Left hindlimb (tissue), 1 donor: ENCODE measurements around the gene SYT1.
"Not testable (repeated sequence)": the region's sequence is repeated elsewhere in the genome, so short reads cannot be mapped to it uniquely, and the experiment has no call there.

Experiments
- DNase-seq: peaks from one replicate; pipeline ENCODE4 v3.0.0-alpha.2; 2018

The SYT1 gene

DNA sequence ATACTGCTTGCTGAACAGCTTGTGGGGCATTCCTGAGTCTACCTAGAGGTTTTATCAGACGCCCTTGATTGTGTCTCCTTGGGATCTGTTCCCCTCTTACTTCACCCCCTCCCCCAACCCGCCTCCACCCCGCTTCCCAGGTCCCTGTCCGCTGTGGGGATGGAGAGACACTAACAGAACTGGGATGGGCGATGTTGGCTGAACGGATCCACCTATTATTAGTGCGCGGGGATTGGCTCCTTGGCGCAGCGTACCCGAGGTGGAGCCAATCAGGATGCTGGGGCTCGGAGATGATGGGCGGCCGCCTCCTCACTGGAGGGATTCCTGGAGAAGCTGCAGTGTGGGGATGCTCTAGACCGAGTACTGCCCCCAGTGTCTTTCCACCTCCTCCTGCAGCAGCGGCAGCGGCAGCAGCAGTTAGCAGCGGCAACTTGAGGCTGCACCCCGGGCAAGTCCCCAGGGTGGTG lies at the start of gene SYT1:
Gene SYT1, plus strand, starts transcription at position 372 of the 467 bp plus-strand sequence.
- DNase-seq = peak; percentile 68

DNA sequence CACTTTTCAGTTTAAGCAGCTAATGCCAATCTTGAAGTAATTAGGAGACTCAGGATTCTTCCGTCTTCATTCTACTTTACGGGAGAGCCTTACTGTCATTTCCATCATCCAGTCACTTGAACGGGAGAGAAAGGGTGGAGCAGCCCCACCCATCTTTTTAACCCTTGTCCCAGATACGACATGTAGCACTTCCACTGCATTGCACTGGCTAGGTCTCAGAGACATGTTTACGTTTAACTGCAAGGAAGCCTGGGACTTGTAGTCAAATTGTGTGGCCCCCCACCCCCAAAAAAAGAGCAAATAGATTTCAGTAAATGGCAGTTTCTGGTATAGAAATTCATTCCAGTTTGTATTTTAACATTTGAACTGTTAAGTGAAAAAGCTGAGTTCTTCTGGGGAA lies 46.1 kb upstream of the SYT1 start:
- DNase-seq = no peak

DNA sequence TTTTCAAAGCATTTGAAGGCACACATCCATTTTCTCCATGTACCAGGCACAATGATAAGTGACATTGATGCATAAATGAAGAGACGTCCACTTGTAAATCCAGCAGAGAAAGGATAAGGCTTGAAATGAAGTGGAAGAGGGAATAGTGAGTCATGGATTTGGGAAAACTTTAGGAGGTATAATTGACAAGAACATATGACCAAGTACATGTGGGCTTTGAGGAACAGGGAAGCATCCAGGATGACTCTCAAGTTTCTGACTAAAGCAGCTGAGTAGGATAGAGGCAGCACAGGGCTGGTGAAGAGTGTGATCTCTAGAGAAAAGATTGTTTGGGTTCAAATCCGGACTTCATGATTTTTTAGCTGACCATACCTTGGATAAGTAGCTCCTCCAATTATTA lies 43.6 kb upstream of the SYT1 start:
- DNase-seq = no peak

GRCh38 chr12:78824918-78825317 lies 39.7 kb upstream of the SYT1 start:
- no peak for DNase-seq

GRCh38 chr12:78829690-78830089 lies 34.9 kb upstream of the SYT1 start:
- DNase-seq = no peak

DNA sequence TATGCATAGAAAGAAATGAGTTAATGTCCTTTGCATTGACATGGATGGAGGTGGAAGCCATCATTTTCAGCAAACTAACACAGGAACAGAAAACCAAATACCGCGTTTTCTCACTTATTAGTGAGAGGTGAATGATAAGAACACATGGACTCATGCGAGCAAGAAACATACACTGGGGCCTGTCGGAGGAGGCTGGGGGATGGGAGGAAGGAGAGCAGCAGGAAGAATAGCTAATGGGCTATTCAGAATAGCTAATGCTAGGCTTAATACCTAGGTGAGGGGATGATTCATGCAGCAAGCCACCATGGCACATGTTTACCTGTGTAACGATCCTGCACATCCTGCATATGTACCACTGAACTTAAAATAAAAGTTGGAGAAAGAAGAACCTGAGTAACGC lies 29.1 kb upstream of the SYT1 start:
- no peak for DNase-seq

DNA sequence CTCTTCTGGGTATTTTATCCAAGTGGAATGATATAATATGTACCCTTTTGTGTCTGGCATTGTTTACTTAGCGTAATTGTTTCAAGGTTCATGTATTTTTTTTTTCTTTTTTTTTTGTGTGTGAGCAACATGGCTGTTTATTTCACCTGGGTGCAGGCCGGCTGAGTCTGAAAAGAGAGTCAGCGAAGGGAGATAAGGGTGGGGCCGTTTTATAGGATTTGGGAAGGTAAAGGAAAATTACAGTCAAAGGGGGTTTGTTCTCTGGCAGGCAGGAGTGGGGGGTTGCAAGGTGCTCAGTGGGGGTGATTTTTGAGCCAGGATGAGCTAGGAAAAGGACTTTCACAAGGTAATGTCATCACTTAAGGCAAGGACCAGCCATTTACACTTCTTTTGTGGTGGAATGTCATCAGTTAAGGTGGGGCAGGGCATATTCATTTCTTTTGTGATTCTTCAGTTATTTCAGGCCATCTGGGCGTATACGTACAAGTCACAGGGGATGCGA lies 24.0 kb upstream of the SYT1 start:
- DNase-seq = not testable (repeated sequence)

GRCh38 chr12:78853231-78853630 lies 11.3 kb upstream of the SYT1 start:
- DNase-seq = no peak

DNA sequence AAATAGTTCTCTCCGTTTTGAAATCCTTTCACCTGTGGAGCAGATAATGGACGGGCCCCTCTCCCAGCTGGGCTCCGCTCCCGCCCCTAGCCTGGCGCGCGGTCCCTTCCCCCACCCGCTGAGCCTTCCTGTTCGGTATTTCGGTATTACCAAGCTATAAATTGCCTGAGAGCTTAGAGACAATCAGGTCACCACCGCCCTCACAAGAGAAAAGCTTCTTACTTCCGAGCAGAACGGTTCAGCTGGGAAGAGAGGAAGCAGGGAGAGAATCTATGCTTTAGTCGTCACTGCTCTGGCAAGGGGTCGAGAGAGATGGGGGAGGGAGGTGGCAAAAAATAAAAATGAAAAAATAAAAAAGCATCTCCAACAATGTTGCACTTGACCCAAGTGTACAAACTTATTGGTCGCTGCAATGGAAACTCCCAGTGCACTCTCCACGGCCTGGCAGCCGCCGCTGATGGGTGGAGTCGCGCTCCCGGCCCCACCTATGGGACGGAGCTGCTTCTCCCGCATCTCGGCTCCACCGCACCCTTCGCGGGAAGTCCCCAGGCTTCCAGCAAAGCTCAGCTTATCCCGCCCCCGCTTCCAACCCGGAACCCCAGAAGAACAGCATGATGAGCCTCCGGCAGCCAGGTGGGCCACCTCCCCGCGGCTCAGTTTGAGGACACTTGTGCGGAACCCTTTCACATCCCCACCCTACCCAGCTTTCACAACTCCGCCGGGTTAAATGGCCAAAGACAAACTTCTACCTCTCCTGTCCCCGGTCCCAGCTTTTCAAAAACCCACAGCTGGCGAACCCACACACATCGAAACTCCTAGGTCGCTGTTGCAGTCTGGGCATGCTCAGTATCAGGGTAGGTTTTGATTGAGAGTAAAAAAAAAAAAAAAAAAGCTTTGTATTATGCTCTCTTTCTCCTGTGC lies 832 bp upstream of the SYT1 start:
- peak; percentile 37 for DNase-seq

DNA sequence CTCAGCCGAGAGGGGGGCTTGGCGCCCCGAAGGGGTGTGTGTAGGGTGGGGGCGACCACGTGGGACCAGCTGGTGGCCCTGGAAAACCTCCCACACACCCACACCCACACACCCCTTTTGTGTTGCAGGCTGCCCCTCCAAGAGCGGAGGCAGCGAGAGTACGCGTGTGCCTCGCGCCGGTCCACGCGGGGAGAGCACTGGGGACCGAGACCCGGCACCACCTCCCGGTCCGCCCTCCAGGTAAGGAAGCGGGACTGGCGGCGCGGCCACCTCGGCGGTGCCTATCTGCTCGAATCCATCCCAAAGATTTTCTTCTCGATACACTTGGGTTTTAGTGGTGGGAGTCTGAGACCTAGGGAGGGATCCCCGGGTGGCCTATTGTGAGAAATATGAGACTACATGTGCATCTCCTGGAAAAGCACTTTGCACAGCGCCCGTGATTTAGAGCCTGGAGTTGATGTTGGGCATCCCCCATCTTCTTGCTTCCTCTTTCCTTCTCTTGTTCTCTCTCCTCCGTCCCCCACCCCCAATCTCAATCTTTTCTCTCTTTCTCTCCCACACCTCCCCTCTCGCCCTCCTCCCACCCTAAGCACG lies 393 bp downstream of the SYT1 start:
- peak; percentile 22 for DNase-seq

- DNase-seq = no peak
Observed at GRCh38 chr12:78865516-78865915, 942 bp downstream of the SYT1 start.

DNA sequence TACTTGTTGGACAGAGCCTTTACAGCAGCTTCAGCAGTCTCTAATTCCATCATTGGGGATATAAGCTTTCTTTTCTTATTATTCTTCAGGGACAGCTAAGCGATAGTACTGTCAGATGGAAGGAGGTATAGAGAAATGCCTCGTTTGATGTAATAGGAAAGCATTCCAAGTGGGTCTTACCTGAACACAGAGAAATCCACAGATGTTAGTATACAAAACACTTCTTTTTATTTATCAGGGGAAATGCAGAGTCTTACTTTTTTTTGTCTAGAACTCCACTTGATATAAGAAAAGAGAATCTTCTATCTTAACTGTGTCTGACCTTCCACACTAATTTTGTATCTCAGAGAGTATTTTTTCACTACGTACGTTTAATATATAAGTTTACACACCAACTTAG lies 1.9 kb downstream of the SYT1 start:
- DNase-seq = no peak

DNA sequence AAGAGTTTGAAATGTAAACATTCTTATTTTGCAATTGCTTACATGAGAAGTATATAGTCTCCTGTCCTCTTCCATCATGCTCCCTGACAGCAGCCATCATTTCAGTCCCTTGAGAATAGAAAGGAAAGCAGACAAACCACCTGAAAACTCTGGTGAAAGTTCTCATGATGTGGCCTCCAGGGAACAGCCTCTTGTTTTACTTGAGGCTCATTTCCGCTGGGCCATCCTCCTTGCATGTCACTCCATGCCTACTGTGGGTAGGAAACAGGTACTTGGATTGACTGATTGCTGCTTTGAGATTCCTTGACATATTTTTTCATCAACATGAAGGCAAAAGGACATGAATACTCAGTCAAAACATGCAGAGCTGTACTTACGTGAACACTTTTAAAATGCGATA lies 6.0 kb downstream of the SYT1 start:
- DNase-seq = no peak

DNA sequence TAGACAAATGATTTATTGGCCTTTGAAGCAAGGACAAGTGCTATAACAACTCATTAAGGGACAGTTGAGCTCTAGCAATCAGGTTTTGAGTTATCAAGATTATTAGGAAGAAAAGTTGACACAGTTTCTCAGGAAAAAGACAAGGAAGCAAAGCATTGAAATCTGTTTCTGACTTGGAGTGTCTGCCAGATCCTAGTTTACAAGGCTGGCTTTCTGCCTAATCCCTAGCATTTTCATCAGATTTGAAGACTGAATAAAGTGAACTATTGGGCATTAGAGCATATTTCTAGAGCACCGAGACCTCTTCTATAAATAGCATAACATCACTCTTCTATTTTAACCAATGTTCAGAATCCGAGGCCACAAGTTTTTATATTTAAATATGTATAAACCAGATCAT lies 7.0 kb downstream of the SYT1 start:
- DNase-seq = no peak

- no peak for DNase-seq
Observed at GRCh38 chr12:78878459-78878858, 13.9 kb downstream of the SYT1 start.

- no peak for DNase-seq
Observed at GRCh38 chr12:78878866-78879265, 14.3 kb downstream of the SYT1 start.

DNA sequence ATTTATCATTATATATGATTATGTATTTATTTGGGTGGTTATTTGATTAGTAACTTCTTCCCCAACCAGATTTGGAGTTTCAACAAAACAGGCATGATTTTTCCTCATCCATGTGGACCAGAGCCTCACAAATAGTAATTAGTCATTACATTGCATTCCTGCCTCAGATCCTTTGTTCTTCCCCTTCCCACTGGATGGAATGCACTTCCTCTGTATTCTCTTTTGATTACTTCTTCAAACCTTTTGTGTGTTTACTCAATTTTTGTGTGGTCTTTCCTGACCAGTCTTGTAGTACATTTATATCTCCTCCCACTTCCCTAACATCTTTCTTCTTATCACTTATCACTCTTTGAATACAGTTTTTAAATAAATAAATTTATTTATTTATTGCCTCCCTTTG lies 15.5 kb downstream of the SYT1 start:
- DNase-seq = no peak

GRCh38 chr12:78881685-78882084 lies 17.1 kb downstream of the SYT1 start:
- no peak for DNase-seq

DNA sequence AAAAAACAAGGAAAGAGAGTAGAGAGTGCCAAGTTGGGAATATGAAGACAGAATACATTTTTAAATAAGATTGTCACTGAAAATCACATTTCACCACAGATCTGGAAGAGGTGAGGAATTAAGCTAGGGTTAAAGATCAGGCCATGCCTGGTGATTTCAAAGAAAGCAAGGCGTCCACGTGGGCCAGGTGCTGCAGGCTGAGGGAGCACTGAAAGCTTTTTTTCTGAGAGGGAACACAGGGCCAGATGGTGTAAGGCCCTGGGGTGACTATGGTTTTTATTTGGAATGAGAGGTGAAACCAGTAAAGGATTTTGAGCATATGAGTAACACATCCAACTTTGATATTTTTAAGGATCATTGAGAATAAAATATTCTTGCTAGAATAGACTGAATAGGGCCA lies 20.9 kb downstream of the SYT1 start:
- DNase-seq = no peak

DNA sequence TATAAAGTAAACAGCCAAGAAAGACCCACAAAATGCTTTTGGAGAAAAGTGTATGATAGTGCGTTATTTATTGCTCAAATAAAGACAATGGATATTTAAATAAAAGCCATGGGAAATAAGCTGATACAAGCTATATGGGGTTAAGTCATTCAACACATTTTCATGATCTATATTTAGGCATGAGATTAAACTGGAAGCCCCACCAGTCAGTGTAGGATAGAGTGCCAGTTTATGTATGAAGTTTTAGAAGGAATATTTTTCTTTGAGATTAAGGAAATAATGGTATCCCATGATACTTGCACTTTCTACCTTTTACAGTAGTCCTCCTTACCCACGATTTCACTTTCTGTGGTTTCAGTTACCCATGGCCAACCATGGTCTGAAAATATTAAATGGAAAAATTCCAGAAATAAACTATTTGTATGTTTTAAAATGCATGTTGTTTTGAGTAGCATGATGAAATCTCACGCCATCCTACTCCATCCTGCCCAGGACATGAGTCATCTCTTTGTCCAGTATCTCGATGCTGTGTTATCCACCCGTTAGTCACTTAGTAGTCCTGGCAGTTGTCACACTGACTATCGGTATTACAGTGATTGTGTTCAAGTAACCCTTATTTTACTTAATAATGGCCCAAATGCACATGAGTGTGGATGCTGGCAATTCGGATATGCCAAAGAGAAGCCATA lies 22.3 kb downstream of the SYT1 start:
- no peak for DNase-seq

DNA sequence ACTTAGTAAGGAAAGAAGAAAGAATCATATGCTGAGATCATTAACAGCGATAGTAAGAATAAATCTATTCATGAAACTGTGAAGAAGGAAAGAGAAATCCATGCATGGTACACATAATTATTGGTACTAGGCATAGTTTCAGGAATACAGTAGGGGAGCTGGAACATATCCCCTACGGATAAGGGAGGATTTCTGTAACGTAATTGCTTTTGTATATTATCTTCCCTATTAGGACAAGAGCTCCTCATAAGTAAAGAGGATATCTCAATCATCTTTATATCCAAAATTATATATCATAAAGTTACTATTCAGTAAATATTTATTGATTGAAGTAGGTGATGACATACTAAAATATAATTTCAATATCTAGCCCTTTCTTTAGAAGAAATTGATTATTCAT lies 22.9 kb downstream of the SYT1 start:
- DNase-seq = no peak

DNA sequence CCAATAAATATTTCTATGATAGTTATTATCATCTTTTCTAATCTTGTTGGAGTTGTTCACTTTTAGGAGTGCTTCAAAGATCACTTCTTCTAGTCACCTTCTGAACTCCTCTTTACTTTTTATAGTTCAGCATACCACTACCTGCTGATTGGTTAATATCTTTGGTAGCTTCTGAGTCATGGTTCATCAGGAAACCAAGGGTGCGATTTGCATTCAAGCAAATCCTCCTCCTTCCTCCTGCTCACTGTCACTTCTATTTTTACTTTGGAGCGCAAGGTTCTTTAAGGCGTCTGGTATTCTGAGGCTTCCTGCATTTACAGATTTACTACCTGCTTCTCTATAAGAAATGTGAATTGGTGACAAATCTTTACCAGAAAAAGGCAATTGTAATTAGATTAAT lies 24.0 kb downstream of the SYT1 start:
- DNase-seq = no peak

DNA sequence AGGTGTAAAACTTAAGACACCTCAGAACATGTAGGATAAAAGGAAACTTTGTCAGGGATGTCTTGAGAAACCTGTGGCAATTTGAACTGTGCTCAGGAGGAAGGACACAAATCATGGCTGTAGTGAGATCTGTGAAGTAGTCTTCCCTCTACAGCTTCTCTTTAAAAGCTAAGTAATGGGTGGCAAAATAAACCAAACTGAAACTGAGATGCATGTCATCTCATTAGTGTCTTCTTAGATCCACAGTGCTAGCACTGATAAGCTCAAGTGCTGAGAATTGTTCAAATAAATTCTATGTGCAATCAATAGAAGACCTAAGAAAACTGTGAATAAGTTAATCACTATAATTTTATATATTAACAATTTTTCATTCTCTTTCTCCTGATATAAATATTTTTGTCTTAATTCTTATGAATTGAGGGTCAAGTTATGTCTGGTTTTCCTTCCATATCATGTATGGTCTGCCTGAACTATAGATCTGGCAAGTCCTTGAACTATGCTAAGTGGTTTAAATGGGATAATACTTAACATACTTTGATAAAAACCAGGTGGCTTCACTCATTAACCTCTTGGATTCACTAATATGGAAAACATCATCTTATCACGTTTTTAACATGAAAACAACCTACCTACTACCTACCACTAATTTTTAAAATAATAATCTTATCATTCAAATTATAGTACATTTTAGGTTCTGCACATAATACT lies 27.2 kb downstream of the SYT1 start:
- DNase-seq = no peak
